RWPE2 (cell line): ENCODE results near the gene DUSP16.

ENCODE experiments used
- ATAC-seq: fragments of 200-7000 bp; cut with Tn5 transposase; 3 replicates; pipeline ENCODE4 v1.9.1; 2021; ENCODE audit warnings: low read depth
- DNase-seq: peaks from one replicate; pipeline ENCODE4 v3.0.0-alpha.2; 2020; ENCODE audit warnings: low spot score
- H3K27ac ChIP-seq: fragments of 450-650 bp; 2 replicates; pipeline ENCODE4 v1.5.1; 2017; ENCODE audit warnings: mild to moderate bottlenecking; ENCODE audit not compliant: poor library complexity, severe bottlenecking
- H3K27me3 ChIP-seq: fragments of 250-450 bp; sonication (Bioruptor Pico); 2 replicates; pipeline ENCODE4 v1.5.1; 2021; ENCODE audit warnings: mild to moderate bottlenecking, moderate library complexity; ENCODE audit not compliant: insufficient read depth, poor library complexity, severe bottlenecking
- H3K36me3 ChIP-seq: fragments of 250-450 bp; sonication (Bioruptor Pico); 2 replicates; pipeline ENCODE4 v1.5.1; 2020; ENCODE audit warnings: low read depth, mild to moderate bottlenecking, moderate library complexity
- H3K4me1 ChIP-seq: fragments of 250-450 bp; sonication (Bioruptor Pico); 2 replicates; pipeline ENCODE4 v1.5.1; 2021; ENCODE audit warnings: mild to moderate bottlenecking, moderate library complexity; ENCODE audit not compliant: insufficient read depth, poor library complexity, severe bottlenecking
- H3K4me3 ChIP-seq: fragments of 250-450 bp; sonication (Bioruptor Pico); 2 replicates; pipeline ENCODE4 v1.5.1; 2021; ENCODE audit warnings: mild to moderate bottlenecking, moderate library complexity; ENCODE audit not compliant: severe bottlenecking
- H3K9me3 ChIP-seq: fragments of 250-450 bp; sonication (Bioruptor Pico); 2 replicates; pipeline ENCODE4 v1.5.1; 2021; ENCODE audit warnings: mild to moderate bottlenecking, moderate library complexity; ENCODE audit not compliant: severe bottlenecking
- TF ChIP-seq, protein P1 (sequence below): fragments of 450-650 bp; IDR thresholded peaks from one replicate; pipeline ENCODE4 v1.5.1; 2017; ENCODE audit warnings: mild to moderate bottlenecking, moderate library complexity; ENCODE audit not compliant: poor library complexity, severe bottlenecking

Gene DUSP16

DNA sequence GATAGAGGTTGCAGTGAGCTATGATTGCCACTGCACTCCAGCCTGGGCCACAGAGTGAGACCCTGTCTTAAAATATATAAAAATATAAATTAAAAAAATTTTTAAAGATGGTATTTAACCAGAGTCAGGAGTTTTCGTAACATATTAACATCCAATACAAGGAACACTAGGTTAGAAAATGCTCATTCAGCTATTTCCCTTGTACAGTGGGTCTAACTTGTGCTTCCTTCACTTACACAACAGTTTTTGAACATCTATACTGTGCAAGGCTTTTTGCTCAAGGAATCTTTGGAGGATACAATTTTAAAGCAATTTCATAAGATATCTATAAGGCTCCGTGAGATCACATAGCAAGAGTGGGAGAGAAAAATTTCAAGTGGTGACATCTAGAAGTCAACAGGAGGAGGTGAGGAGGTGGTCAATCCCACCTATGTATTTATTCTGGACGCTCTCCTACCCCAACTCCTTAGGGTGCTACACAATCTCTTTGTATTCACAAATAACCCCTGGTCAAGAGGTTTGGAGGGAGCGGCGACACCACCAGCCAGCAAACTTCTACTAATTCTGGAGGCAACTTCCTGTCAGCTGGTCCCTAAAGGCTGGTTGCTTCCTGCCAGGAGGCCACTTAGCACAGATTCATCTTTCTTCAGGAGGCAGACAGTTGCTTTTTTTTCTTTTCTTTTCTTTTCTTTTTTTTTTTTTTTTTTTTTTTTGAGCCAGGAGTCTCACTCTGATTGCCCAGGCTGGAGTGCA lies 22.2 kb downstream of the DUSP16 start:
- no peak overlapping the region for H3K27ac ChIP-seq
- no peak for DNase-seq
- TF ChIP-seq, protein P1, sequence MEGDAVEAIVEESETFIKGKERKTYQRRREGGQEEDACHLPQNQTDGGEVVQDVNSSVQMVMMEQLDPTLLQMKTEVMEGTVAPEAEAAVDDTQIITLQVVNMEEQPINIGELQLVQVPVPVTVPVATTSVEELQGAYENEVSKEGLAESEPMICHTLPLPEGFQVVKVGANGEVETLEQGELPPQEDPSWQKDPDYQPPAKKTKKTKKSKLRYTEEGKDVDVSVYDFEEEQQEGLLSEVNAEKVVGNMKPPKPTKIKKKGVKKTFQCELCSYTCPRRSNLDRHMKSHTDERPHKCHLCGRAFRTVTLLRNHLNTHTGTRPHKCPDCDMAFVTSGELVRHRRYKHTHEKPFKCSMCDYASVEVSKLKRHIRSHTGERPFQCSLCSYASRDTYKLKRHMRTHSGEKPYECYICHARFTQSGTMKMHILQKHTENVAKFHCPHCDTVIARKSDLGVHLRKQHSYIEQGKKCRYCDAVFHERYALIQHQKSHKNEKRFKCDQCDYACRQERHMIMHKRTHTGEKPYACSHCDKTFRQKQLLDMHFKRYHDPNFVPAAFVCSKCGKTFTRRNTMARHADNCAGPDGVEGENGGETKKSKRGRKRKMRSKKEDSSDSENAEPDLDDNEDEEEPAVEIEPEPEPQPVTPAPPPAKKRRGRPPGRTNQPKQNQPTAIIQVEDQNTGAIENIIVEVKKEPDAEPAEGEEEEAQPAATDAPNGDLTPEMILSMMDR: no peak
- no peaks in the 10 kb centered on the region for H3K36me3 ChIP-seq
- no peaks in the 10 kb centered on the region for H3K27me3 ChIP-seq
- H3K4me1 ChIP-seq: no peaks in the 10 kb centered on the region
- H3K4me3 ChIP-seq: no peak overlapping the region
- H3K9me3 ChIP-seq: no peaks in the 10 kb centered on the region
- ATAC-seq: no peak

DNA sequence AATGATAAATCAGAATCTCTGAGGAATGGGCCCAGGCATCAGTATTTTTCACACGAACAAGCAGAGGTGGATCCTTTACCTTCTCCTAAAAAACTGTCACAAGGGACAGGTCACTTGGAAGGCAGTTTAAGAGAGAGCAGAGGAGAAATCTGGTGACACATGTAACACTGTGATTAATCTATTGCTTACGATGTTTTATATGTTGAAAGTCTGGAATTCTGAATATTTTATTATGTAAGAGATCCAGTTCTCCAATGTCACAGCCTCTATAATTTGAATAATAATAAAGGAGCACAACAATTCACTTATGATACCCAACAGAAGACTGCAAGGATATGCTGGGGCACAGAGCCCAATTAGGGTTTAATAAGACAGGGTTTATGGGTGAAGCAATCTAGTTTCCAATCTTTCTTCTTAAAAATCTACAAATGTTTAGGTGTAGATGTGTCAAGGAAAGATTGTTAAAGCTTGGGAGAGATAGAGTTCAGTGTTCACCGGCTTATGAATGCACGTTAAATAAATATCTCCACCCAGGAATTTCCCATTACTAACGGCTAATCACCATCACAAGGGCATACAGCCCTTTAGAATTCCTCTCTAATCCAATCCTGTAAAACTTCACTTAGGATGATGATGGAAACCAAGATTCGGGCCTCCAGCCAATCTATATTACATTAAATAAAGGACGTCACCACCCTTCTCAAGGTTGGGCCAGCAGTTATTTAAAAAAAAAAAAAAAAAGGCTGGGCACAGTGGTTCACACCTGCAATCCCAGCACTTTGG lies 23.4 kb downstream of the DUSP16 start:
- Histone ChIP-seq H3K4me1 (no peaks in the 10 kb centered on the region), H3K27ac (no peak overlapping the region), H3K4me3 (no peak overlapping the region), H3K27me3 (no peaks in the 10 kb centered on the region), H3K9me3 (no peaks in the 10 kb centered on the region), H3K36me3 (no peaks in the 10 kb centered on the region)
- TF ChIP-seq, protein P1: no peak
- DNase-seq: no peak
- ATAC-seq: no peak

DNA sequence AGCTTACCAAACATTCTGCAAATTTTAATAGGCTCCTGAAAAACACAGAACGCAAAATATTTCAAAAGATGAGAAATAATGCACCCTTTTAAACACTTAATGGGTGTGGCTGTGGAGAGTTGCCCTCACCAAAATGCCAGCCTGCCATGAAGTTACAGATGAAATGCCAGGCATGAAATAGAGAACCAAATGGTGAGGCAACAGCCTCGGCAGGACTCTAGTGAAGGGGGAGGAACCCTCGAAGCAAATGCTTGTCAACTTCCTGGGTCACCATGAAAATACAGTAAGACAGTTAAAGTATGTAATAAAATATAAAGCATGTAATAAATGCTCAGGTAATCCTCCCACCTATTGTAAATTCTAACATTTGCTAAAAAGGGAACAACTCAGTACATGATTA lies 24.1 kb downstream of the DUSP16 start:
- DNase-seq (no peak), ATAC-seq (no peak)
- H3K36me3 ChIP-seq: no peaks in the 10 kb centered on the region
- no peaks in the 10 kb centered on the region for H3K9me3 ChIP-seq
- no peak overlapping the region for H3K27ac ChIP-seq
- H3K4me1 ChIP-seq: peaks cover under 1% of the 10 kb centered on the region
- TF ChIP-seq, protein P1: no peak
- H3K27me3 ChIP-seq: no peaks in the 10 kb centered on the region
- no peak overlapping the region for H3K4me3 ChIP-seq

DNA sequence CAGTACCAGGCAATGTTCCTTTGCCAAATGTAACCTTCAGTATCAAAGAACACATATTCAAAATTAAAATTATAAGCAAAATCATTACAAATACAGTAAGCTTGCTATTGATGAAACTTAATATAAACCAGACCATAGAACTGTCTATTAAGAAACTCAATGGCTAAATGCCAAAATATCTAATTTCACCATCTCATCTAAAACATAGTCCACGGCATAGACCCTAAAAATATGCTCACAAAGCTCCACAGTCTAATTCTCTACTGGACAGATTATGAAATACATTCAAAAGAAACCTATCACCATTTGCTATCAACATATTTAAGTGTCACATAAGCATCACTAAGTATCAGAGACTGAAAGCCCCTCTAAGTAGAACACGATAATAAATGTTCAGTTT lies 25.2 kb downstream of the DUSP16 start:
- H3K36me3 ChIP-seq: no peaks in the 10 kb centered on the region
- DNase-seq (no peak), ATAC-seq (no peak)
- H3K9me3 ChIP-seq: no peaks in the 10 kb centered on the region
- no peak overlapping the region for H3K4me3 ChIP-seq
- no peaks in the 10 kb centered on the region for H3K27me3 ChIP-seq
- TF ChIP-seq, protein P1: no peak
- peaks cover 8% of the 10 kb centered on the region for H3K4me1 ChIP-seq
- no peak overlapping the region for H3K27ac ChIP-seq
